HG02678 (cell line): ENCODE measurements around the gene BCL7A.
"Not testable (repeated sequence)": the region's sequence is repeated elsewhere in the genome, so short reads cannot be mapped to it uniquely, and the experiment has no call there.

Experiments used
- ATAC-seq: cut with Tn5 transposase; IDR thresholded peaks from one replicate; pipeline ENCODE4 v1.9.1; 2021; ENCODE audit warnings: mild to moderate bottlenecking, moderate library complexity; ENCODE audit not compliant: unreplicated experiment

Gene BCL7A

GRCh38 chr12:122050706-122051105 is 29.0 kb downstream of the BCL7A start:
- ATAC-seq = no peak

GRCh38 chr12:122051231-122051876 is 29.7 kb downstream of the BCL7A start:
- no peak for ATAC-seq

- no peak for ATAC-seq
Observed at GRCh38 chr12:122052285-122052684, 30.6 kb downstream of the BCL7A start.

GRCh38 chr12:122054842-122055520 is 33.3 kb downstream of the BCL7A start:
- no peak for ATAC-seq

GRCh38 chr12:122056406-122056805 is 34.7 kb downstream of the BCL7A start:
- ATAC-seq = not testable (repeated sequence)

- no peak for ATAC-seq
Observed at GRCh38 chr12:122057007-122057735, 35.5 kb downstream of the BCL7A start.

GRCh38 chr12:122057769-122058168 is 36.1 kb downstream of the BCL7A start:
- ATAC-seq = no peak

- no peak for ATAC-seq
Observed at GRCh38 chr12:122058549-122059149, 37.0 kb downstream of the BCL7A start.

- ATAC-seq = no peak
Observed at GRCh38 chr12:122059203-122059960, 37.7 kb downstream of the BCL7A start.

GRCh38 chr12:122060081-122060501 is 38.4 kb downstream of the BCL7A start:
- no peak for ATAC-seq

- no peak for ATAC-seq
Observed at GRCh38 chr12:122061253-122061652, 39.6 kb downstream of the BCL7A start.

- no peak for ATAC-seq
Observed at GRCh38 chr12:122062832-122063693, 41.4 kb downstream of the BCL7A start.

GRCh38 chr12:122063694-122064024 is 42.0 kb downstream of the BCL7A start:
- no peak for ATAC-seq

GRCh38 chr12:122064025-122064777 is 42.5 kb downstream of the BCL7A start:
- peak; percentile 60 for ATAC-seq

GRCh38 chr12:122064780-122065588 is 43.3 kb downstream of the BCL7A start:
- ATAC-seq = no peak

GRCh38 chr12:122067548-122067947 is 45.9 kb downstream of the BCL7A start:
- ATAC-seq = no peak

GRCh38 chr12:122067966-122068365 is 46.3 kb downstream of the BCL7A start:
- peak; percentile 90 for ATAC-seq
